ENCODE data around the gene ALDH1L1. TPM values are rescaled to one million over a fixed set of nuclear protein-coding genes. Genes with fewer than 3 reads are reported as not detected.

The ALDH1L1 gene
- total RNA-seq, 1 donor from 2014 or later = 0.49 TPM

GRCh38 chr3:126146034-126146433 lies 34.4 kb downstream of the ALDH1L1 start:
- no peak for TF ChIP-seq CTCF (conservative IDR thresholded peaks at IDR 0.05)
- peaks cover 12% of the 10 kb centered on the region for H3K27me3 Mint-ChIP-seq (ENCODE audit: low read depth)
- DNase-seq (ENCODE audit: low read depth, low spot score) = peak; percentile 0
- H3K4me1 Mint-ChIP-seq = no peaks in the 10 kb centered on the region
- H3K36me3 Mint-ChIP-seq (ENCODE audit: low read depth) = no peaks in the 10 kb centered on the region
- H3K9me3 Mint-ChIP-seq = no peaks in the 10 kb centered on the region
- H3K4me3 Mint-ChIP-seq = no peak overlapping the region
- no peak overlapping the region for H3K27ac Mint-ChIP-seq (ENCODE audit: unreplicated experiment)

GRCh38 chr3:126142652-126143051 lies 37.7 kb downstream of the ALDH1L1 start:
- no peak for TF ChIP-seq CTCF (conservative IDR thresholded peaks at IDR 0.05)
- DNase-seq (ENCODE audit: low read depth, low spot score) = no peak
- H3K27ac Mint-ChIP-seq (ENCODE audit: unreplicated experiment) = no peak overlapping the region
- H3K9me3 Mint-ChIP-seq = no peaks in the 10 kb centered on the region
- no peaks in the 10 kb centered on the region for H3K4me1 Mint-ChIP-seq
- H3K27me3 Mint-ChIP-seq (ENCODE audit: low read depth) = peaks cover 15% of the 10 kb centered on the region
- H3K4me3 Mint-ChIP-seq = no peak overlapping the region
- H3K36me3 Mint-ChIP-seq (ENCODE audit: low read depth) = no peaks in the 10 kb centered on the region

GRCh38 chr3:126137490-126138130 lies 42.8 kb downstream of the ALDH1L1 start:
- Mint-ChIP-seq H3K27ac (ENCODE audit: unreplicated experiment) (no peak overlapping the region), H3K36me3 (ENCODE audit: low read depth) (no peaks in the 10 kb centered on the region), H3K4me3 (no peak overlapping the region), H3K4me1 (peaks cover 12% of the 10 kb centered on the region), H3K27me3 (ENCODE audit: low read depth) (peaks cover 6% of the 10 kb centered on the region), H3K9me3 (no peaks in the 10 kb centered on the region)
- DNase-seq (ENCODE audit: low read depth, low spot score) = no peak
- TF ChIP-seq CTCF (conservative IDR thresholded peaks at IDR 0.05) = no peak

GRCh38 chr3:126136428-126137220 lies 43.8 kb downstream of the ALDH1L1 start:
- DNase-seq (ENCODE audit: low read depth, low spot score) = no peak
- Mint-ChIP-seq H3K4me3 (no peak overlapping the region), H3K4me1 (peaks cover 13% of the 10 kb centered on the region), H3K9me3 (no peaks in the 10 kb centered on the region), H3K27me3 (ENCODE audit: low read depth) (peaks cover 3% of the 10 kb centered on the region), H3K36me3 (ENCODE audit: low read depth) (no peaks in the 10 kb centered on the region), H3K27ac (ENCODE audit: unreplicated experiment) (no peak overlapping the region)
- TF ChIP-seq CTCF (conservative IDR thresholded peaks at IDR 0.05) = no peak

- no peaks in the 10 kb centered on the region for H3K9me3 Mint-ChIP-seq
- H3K4me1 Mint-ChIP-seq = peaks cover 13% of the 10 kb centered on the region
- no peaks in the 10 kb centered on the region for H3K36me3 Mint-ChIP-seq (ENCODE audit: low read depth)
- no peak for DNase-seq (ENCODE audit: low read depth, low spot score)
- H3K27me3 Mint-ChIP-seq (ENCODE audit: low read depth) = peaks cover 3% of the 10 kb centered on the region
- peak overlapping the region; percentile 27 for H3K27ac Mint-ChIP-seq (ENCODE audit: unreplicated experiment)
- no peak for TF ChIP-seq CTCF (conservative IDR thresholded peaks at IDR 0.05)
- H3K4me3 Mint-ChIP-seq = no peak overlapping the region
Observed at GRCh38 chr3:126135406-126136076, 44.8 kb downstream of the ALDH1L1 start.
